ENCODE data around the gene KANSL3. TPM values are rescaled to one million over a fixed set of nuclear protein-coding genes. Genes with fewer than 3 reads are reported as not detected.
"Not testable (repeated sequence)": the region's sequence is repeated elsewhere in the genome, so short reads cannot be mapped to it uniquely, and the experiment has no call there.

Gene KANSL3
- total and polyA plus RNA-seq, 9 of the 15 experiments (the other 6 are each of a cell fraction or from before 2014, with no cell fraction given) = 11.3 to 43.7 (median 27.9) TPM

DNA sequence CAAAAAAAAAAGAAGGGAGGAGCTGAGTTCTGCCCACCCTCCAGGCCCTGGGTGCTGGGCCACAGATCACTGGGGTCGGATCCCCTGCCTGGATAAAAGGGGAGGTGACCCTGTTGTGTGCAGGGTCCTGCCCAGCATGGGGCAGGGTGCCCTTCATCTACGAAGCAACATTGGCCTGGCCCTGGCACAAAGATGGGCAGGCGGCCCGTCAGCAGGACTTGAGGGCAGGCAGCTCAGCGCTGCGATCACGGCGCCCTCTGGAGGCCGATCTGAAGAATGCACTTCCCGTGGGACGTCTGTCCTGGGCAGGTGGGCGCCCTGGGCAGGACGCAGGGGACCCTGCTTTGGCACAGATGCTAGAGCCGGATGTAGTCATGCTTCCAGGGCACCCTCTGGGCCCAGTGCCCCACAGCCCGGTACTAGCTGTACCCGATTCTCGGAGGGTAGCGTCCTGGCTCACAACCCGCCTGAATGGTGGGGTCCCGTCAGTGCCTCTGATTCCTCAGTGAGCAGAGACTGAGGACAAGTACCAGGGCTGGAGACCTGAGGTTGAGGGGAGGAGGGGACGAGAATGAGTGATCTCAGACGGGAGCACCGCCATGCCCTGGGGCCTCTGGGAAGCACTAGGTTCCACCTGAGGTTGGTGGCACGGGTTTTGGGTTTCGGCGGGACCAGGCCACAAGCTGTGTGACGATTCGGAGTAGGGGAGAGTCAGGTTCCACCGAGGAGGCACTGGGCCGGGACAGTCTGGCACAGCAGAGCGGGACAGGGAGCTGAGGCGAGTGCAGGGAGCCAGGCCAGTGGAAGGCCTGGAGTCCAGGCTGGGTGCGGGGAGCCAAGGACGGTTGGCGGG is 83.6 kb downstream of the KANSL3 start (continued):
- no peak for TF ChIP-seq MAFK (IDR thresholded peaks at IDR 0.05; ENCODE audit: low read length)
- peak; percentile 57; the same call in 1 of the 2 replicates for TF ChIP-seq ZBTB7A (IDR thresholded peaks at IDR 0.05; ENCODE audit: borderline replicate concordance, control insufficient read depth, low read depth, low read length)
- TF ChIP-seq SPI1 (IDR thresholded peaks at IDR 0.05; ENCODE audit: borderline replicate concordance, low read depth, low read length) = peak; percentile 44; the same call in 1 of the 2 replicates
- 0 out of 2 replicates have a peak, but pooled peaks have one; percentile 16 for TF ChIP-seq KLF16 (IDR thresholded peaks at IDR 0.05)
- no peak for TF ChIP-seq ATF3 (IDR thresholded peaks at IDR 0.05)
- no peak for TF ChIP-seq ATF3 (CRISPR knock-in tag; conservative IDR thresholded peaks at IDR 0.05)
- TF ChIP-seq MTA3 (IDR thresholded peaks at IDR 0.05; ENCODE audit: borderline replicate concordance) = 0 out of 2 replicates have a peak, but pooled peaks have one; percentile 40
- peak; percentile 54; the same call in 1 of the 2 replicates for TF ChIP-seq RB1 (IDR thresholded peaks at IDR 0.05; ENCODE audit: low read depth)
- TF ChIP-seq, protein P1, sequence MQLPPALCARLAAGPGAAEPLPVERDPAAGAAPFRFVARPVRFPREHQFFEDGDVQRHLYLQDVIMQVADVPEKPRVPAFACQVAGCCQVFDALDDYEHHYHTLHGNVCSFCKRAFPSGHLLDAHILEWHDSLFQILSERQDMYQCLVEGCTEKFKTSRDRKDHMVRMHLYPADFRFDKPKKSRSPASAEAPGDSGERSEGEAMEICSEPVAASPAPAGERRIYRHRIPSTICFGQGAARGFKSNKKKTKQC (CRISPR knock-in tag; IDR thresholded peaks at IDR 0.05) = 0 out of 2 replicates have a peak, but pooled peaks have one; percentile 24
- peak; percentile 30 for TF ChIP-seq FIP1L1 (IDR thresholded peaks at IDR 0.05; ENCODE audit: low read depth, low read length, poor library complexity, severe bottlenecking)
- TF ChIP-seq MCM3 (IDR thresholded peaks at IDR 0.05) = no peak
- TF ChIP-seq ZNF263 (CRISPR knock-in tag; IDR thresholded peaks at IDR 0.05; ENCODE audit: borderline replicate concordance) = peak; percentile 58; the same call in 1 of the 2 replicates
- 0 out of 2 replicates have a peak, but pooled peaks have one; percentile 53 for TF ChIP-seq CBFB (CRISPR knock-in tag; IDR thresholded peaks at IDR 0.05)
- no peak for TF ChIP-seq HDAC8 (tag; IDR thresholded peaks at IDR 0.05)
- no peak for TF ChIP-seq BCL6 (CRISPR knock-in tag; IDR thresholded peaks at IDR 0.05)
- TF ChIP-seq TCFL5 (CRISPR knock-in tag; conservative IDR thresholded peaks at IDR 0.05) = no peak
- TF ChIP-seq TBP (optimal IDR thresholded peaks at IDR 0.05; ENCODE audit: low read depth, low read length) = no peak
- TF ChIP-seq, protein P2, sequence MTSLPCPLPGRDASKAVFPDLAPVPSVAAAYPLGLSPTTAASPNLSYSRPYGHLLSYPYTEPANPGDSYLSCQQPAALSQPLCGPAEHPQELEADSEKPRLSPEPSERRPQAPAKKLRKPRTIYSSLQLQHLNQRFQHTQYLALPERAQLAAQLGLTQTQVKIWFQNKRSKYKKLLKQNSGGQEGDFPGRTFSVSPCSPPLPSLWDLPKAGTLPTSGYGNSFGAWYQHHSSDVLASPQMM (CRISPR knock-in tag; IDR thresholded peaks at IDR 0.05) = no peak

- not testable (repeated sequence) for FAIRE-seq; ATAC-seq; H4K20me1 ChIP-seq (replicated peaks; ENCODE audit: control insufficient read depth, insufficient read depth, low read length); H3K27ac ChIP-seq (ENCODE audit: extremely low read depth, low read depth, low read length); H3K4me3 ChIP-seq; H3K27me3 ChIP-seq (ENCODE audit: control insufficient read depth in 2 of 2, insufficient read depth in 2 of 2, low read length in 2 of 2); H3K9me3 ChIP-seq (replicated peaks; ENCODE audit: control insufficient read depth, insufficient read depth, low read depth, low read length); H3K9ac ChIP-seq (ENCODE audit: insufficient read depth in 1 of 2, low read depth in 2 of 2, low read length in 2 of 2); H3K79me2 ChIP-seq (ENCODE audit: control insufficient read depth, insufficient read depth, low read length); H3K36me3 ChIP-seq (ENCODE audit: control insufficient read depth, insufficient read depth, low read length); H3K9me1 ChIP-seq (ENCODE audit: control insufficient read depth, insufficient read depth, low read length); DNase-seq (ENCODE audit: extremely low read depth in 1 of 4, low spot score in 3 of 4); BruUV-seq (replicated peaks)
- CTCF ChIA-PET (ENCODE audit: low intra/inter-chr PET ratio) = interaction anchor here (0.8 to 1.6 kb wide), 3 partner anchors 147 to 415 kb away, joined by 3 to 4 read pairs (median 4); partner anchors contain the start of gene ASTL
- intact Hi-C loops (cut with micrococcal nuclease) = loop anchor here (5.0 to 10.0 kb wide), 3 partner anchors 208 to 408 kb away; partner anchors contain the start of gene CNNM4
- Histone ChIP-seq H3K4me1 (replicated peaks in 1 of 2; ENCODE audit: control insufficient read depth in 2 of 2, insufficient read depth in 2 of 2, low read length in 2 of 2) (peaks cover 0 to 37% of the 10 kb centered on the region in 2 experiments; a peak in 3 of 5 replicates), H2AFZ (ENCODE audit: low read depth, low read length) (peak overlapping the region; percentile 76; the same call in 1 of the 2 replicates), H3K4me2 (ENCODE audit: insufficient read depth, low read length) (peak overlapping the region; percentile 52; the same call in 1 of the 2 replicates)
- 22% methylated on average over 9 of the region's 9 CpGs for WGBS (ENCODE audit: insufficient coverage, low coverage, missing lambda C conversion rate)
- in situ Hi-C loops (cut with MboI) = loop anchor here (25.0 kb wide), 1 partner anchor 408 kb away; no protein-coding TSS in a partner anchor
- POLR2A ChIA-PET = interaction anchor here (0.6 to 1.5 kb wide), 5 partner anchors 10 to 48 kb away, joined by 3 to 4 read pairs (median 3); no protein-coding TSS in a partner anchor
Measured at GRCh38 chr2:96553957-96554292, 84.2 kb downstream of the KANSL3 start.

All from K562 (cell line).